ENCODE measurements around the gene TMEM132D.

The TMEM132D gene

GRCh38 chr12:129409281-129409680 lies 494.5 kb downstream of the TMEM132D start:
- no peak for DNase-seq

GRCh38 chr12:129404556-129404955 lies 499.3 kb downstream of the TMEM132D start:
- DNase-seq = no peak

DNA sequence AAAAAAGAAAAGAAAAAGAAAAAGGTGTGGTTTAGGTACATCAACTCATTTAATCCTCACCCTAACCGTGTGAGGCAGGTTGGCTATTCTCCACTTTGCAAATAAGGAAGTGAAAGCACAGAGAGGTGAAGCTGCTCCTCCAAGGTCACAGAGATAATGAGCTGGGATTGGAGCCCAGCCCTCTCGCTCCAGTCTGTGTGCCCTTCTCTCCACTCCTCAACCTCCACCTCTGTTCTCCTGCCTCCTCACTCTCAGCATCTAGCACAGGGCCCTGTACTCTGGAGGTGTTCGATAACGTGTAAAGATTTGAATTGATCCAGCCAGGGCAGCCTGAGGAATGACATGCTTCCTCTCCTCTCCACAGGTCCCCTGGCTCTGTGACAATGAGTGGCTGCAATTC lies 502.3 kb downstream of the TMEM132D start:
- no peak for DNase-seq

GRCh38 chr12:129394177-129394825 lies 509.5 kb downstream of the TMEM132D start:
- no peak for DNase-seq

GRCh38 chr12:129393357-129393937 lies 510.4 kb downstream of the TMEM132D start:
- no peak for DNase-seq

GRCh38 chr12:129385637-129385990 lies 518.2 kb downstream of the TMEM132D start:
- no peak for DNase-seq

DNA sequence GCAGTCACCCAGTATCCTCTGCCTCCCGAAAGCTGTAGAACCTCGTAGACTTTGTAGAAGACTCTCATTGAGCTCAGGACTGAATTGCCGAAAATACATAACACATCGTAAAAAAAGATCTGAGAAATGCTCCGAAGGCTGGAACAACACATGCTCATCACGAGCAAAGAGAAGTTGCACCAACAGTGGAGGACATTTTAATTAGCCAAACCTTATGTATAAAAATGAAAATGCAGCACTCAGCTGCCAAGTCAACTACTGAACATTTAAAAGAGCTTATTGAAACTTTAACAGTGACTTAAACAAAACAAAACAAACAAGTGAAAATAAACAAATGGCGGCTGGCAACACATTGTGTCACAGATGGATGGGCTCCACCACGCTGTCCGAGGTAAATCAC lies 519.9 kb downstream of the TMEM132D start:
- no peak for DNase-seq

DNA sequence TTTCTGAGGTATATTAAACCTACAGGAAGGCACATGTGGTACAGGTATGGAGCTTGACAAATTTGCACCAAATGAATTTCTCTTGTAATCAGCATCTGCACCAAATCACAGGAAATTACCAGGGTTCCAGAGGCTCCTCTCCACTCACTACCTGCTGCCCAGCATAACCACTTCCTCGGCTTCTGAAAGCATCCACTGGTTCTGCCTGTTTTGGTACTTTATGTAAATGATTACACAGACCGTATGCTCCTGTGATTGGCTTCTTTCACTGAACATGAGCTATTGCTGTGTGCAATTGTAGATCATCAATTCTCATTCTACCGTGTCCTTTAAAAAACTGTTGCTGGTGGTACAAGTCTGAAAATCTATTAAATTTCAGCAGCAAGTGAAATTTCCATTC lies 522.1 kb downstream of the TMEM132D start:
- DNase-seq = no peak

- no peak for DNase-seq
Measured at GRCh38 chr12:129379076-129379804, 524.6 kb downstream of the TMEM132D start.

- DNase-seq = no peak
Measured at GRCh38 chr12:129378496-129378895, 525.3 kb downstream of the TMEM132D start.

DNA sequence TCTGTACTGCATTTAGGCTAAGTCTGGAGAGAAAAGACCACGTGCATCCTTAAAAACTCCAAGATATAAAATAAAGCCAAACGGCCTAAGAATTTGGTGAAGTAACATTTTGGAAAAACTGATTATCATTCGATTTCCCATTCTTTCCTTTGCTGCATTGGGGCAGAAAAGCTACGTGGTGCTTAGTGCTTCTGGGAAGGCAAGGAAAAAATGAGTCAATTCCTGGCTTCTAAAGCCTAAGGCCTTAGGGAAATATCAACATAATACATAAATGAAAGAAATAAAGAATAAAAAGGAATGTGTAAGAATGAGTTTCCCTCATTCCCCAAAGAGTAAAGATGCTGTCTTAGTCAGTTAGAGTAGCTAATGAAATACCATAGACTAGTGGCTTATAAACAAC lies 530.1 kb downstream of the TMEM132D start:
- DNase-seq = no peak

GRCh38 chr12:129372876-129373275 lies 530.9 kb downstream of the TMEM132D start:
- DNase-seq = no peak

DNA sequence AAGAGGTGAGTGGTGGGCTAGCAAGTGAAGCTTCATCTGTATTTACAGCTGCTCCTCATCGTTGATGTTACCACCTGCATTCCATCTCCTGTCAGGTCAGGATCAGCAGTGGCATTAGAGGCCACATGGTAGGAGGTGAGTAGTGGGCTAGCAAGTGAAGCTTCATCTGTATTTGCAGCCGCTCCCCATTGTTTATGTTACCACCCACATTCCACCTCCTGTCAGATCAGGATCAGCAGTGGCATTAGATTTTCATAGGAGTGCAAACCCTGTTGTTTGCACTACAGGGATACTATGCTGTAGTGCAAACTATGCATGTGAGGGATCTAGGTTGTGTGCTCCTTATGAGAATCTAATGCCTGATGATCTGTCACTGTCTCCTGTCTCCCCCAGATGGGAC lies 531.5 kb downstream of the TMEM132D start:
- no peak for DNase-seq

- no peak for DNase-seq
Measured at GRCh38 chr12:129371268-129371667, 532.6 kb downstream of the TMEM132D start.

DNA sequence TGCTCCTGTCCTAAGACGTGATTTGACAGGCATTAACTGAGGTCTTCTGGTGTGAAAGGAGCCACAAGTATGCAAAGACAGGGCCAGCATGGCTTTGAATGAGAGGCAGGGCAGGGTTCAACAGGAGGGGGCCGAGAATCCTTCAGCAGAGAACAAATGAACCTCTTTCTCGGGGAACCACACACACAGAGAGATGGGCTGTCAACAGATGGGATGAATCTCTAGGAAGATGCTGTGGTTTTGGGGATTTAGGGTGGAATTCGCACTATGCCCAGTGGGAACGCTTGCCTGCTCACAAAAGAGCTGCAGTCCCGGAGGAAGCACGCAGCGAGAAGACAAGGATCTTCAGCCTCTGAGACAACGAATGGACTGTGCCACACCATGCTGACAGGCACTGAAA lies 537.2 kb downstream of the TMEM132D start:
- DNase-seq = no peak

DNA sequence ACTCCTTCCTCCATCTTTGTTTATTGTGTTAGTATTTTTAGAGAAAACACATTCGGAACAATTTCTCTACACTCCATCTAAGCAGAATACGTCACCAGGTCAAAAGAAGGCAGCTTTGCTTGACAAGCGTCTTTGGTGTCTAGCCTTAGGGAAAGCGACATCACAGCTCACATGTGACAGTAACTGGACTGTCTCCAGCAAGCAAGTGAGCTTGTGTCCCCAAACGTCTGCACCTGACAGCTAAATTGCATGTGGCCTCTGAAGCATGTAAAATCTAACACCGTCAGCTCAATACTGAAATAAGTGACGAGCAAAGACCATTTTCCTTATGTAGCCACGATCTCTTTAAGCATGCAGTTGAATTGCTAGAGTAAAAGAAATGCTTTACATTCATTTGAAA lies 540.8 kb downstream of the TMEM132D start:
- DNase-seq = no peak

GRCh38 chr12:129357233-129357632 lies 546.6 kb downstream of the TMEM132D start:
- DNase-seq = no peak

DNA sequence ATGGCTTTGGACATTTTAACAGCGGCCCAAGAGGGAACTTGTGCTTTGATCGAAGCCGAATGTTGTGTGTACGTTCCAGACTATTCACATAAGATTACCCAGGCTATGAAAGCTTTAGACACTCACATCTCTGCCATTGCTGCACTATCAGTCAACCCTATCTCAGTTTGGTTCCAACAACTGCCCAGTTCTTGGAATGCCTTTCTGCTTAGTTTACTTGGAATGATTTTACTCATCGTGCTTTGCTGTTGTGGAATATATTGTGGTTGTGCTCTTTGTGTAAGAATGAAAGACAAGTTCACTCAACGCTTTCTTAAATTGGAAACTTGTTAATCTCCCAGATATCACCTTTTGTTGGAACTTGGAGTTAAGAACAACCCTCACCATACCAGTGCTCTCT lies 552.3 kb downstream of the TMEM132D start:
- DNase-seq = no peak

DNA sequence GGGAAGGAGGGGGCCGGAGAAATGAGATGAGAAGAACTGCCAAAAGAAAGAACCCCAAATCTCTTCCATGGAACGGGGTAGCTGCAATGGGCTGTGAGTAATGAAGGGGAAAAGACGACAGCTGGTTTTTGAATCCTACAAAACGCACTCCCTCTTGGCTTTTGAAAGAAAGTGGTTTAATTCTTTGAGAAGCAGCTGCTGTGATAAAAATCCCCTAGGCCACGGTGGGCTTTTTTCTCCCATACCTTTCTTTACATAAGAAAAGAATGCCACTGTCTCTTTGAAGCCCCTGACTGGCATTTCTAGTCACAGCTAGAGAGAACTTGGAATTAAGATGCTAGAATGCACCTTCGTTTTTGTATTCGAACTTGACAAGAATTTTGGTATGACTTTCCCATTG lies 564.5 kb downstream of the TMEM132D start:
- DNase-seq = no peak

GRCh38 chr12:129337413-129337812 lies 566.4 kb downstream of the TMEM132D start:
- no peak for DNase-seq

- no peak for DNase-seq
Measured at GRCh38 chr12:129335773-129336172, 568.1 kb downstream of the TMEM132D start.

- no peak for DNase-seq
Measured at GRCh38 chr12:129332286-129332685, 571.5 kb downstream of the TMEM132D start.

DNA sequence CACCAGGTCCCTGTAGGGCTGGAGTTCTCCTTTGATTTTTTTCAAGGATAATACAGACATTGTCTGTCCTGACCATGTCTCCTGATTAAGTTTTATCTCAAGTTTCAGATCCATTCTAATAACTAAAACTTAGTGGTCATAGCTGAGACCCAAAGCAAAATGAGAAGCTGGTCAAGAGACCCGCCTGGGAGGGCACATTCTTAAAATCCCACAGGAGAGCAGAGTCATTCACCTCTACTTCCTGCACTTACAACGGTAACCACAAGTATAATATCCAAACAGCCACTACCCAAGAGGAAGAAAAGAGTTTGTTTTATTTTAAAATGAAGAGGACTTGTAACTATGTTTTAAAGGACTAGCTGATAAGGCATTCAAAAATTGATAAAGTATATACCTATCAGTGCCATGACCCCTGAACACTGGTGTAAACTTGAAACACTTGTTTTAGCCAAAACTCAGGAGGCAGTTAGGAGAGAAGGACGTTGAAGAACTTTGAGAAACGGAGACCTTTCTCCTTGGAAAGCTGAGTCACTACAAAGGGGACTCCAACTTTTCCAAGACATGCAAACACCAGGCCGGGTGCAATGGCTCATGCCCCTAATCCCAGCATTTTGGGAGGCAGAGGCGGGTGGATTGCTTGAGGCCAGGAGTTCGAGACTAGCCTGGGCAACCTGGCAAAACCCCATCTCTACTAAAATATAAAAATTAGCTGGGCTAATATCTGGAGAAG lies 572.3 kb downstream of the TMEM132D start:
- no peak for DNase-seq

- DNase-seq = no peak
Measured at GRCh38 chr12:129328235-129328634, 575.6 kb downstream of the TMEM132D start.

All from activated gamma-delta T cell (primary cell).